ENCODE results near the gene RAB6D. TPM values are rescaled to one million over a fixed set of nuclear protein-coding genes. Genes with fewer than 3 reads are reported as not detected.
"Not testable (repeated sequence)": the region's sequence is repeated elsewhere in the genome, so short reads cannot be mapped to it uniquely, and the experiment has no call there.

RAB6D gene
- total and polyA plus RNA-seq, 9 of the 15 experiments (the other 6 are each of a cell fraction or from before 2014, with no cell fraction given), result 0.01 to 0.04 (median 0.03) TPM; not detected in 5

GRCh38 chr2:131332709-131333108 is 31.3 kb downstream of the RAB6D start:
- DNase-seq (ENCODE audit: extremely low read depth in 1 of 4, low spot score in 3 of 4); H3K4me1 ChIP-seq (replicated peaks in 1 of 2; ENCODE audit: control insufficient read depth in 2 of 2, insufficient read depth in 2 of 2, low read length in 2 of 2); H3K9me3 ChIP-seq (replicated peaks; ENCODE audit: control insufficient read depth, insufficient read depth, low read depth, low read length); H3K4me3 ChIP-seq; intact Hi-C loops (cut with micrococcal nuclease); H3K9me1 ChIP-seq (ENCODE audit: control insufficient read depth, insufficient read depth, low read length); FAIRE-seq; H3K9ac ChIP-seq (ENCODE audit: insufficient read depth in 1 of 2, low read depth in 2 of 2, low read length in 2 of 2); H2AFZ ChIP-seq (ENCODE audit: low read depth, low read length); BruUV-seq (replicated peaks); H3K27ac ChIP-seq (ENCODE audit: extremely low read depth, low read depth, low read length); POLR2A ChIA-PET; H4K20me1 ChIP-seq (replicated peaks; ENCODE audit: control insufficient read depth, insufficient read depth, low read length); in situ Hi-C loops (cut with MboI); H3K27me3 ChIP-seq (ENCODE audit: control insufficient read depth in 2 of 2, insufficient read depth in 2 of 2, low read length in 2 of 2); H3K4me2 ChIP-seq (ENCODE audit: insufficient read depth, low read length); H3K36me3 ChIP-seq (ENCODE audit: control insufficient read depth, insufficient read depth, low read length); ATAC-seq; H3K79me2 ChIP-seq (ENCODE audit: control insufficient read depth, insufficient read depth, low read length); CTCF ChIA-PET (ENCODE audit: low intra/inter-chr PET ratio); TF ChIP-seq TOE1 (CRISPR knock-in tag; IDR thresholded peaks at IDR 0.05; ENCODE audit: borderline replicate concordance, low read depth): not testable (repeated sequence)
- WGBS (ENCODE audit: insufficient coverage, low coverage, missing lambda C conversion rate), result 6% methylated on average over 3 of the region's 3 CpGs
- TF ChIP-seq TOE1 (IDR thresholded peaks at IDR 0.05; ENCODE audit: borderline replicate concordance), result peak; percentile 39; the same call in 1 of the 2 replicates
- TF ChIP-seq RAD51 (IDR thresholded peaks at IDR 0.05; ENCODE audit: borderline replicate concordance, low read depth), result peak; percentile 90
- TF ChIP-seq, protein P1, sequence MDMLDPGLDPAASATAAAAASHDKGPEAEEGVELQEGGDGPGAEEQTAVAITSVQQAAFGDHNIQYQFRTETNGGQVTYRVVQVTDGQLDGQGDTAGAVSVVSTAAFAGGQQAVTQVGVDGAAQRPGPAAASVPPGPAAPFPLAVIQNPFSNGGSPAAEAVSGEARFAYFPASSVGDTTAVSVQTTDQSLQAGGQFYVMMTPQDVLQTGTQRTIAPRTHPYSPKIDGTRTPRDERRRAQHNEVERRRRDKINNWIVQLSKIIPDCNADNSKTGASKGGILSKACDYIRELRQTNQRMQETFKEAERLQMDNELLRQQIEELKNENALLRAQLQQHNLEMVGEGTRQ (CRISPR knock-in tag; IDR thresholded peaks at IDR 0.05), result peak; percentile 61; the same call in 1 of the 2 replicates
- TF ChIP-seq CBFA2T2 (conservative IDR thresholded peaks at IDR 0.05), result peak; percentile 48
- TF ChIP-seq, protein P2, sequence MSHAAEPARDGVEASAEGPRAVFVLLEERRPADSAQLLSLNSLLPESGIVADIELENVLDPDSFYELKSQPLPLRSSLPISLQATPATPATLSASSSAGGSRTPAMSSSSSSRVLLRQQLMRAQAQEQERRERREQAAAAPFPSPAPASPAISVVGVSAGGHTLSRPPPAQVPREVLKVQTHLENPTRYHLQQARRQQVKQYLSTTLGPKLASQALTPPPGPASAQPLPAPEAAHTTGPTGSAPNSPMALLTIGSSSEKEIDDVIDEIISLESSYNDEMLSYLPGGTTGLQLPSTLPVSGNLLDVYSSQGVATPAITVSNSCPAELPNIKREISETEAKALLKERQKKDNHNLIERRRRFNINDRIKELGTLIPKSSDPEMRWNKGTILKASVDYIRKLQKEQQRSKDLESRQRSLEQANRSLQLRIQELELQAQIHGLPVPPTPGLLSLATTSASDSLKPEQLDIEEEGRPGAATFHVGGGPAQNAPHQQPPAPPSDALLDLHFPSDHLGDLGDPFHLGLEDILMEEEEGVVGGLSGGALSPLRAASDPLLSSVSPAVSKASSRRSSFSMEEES (CRISPR knock-in tag; IDR thresholded peaks at IDR 0.05), result peak; percentile 92

- FAIRE-seq; in situ Hi-C loops (cut with MboI): not testable (repeated sequence)
Observed at GRCh38 chr2:131331000-131331399, 33.0 kb downstream of the RAB6D start.

More at GRCh38 chr2:131331000-131331399, 33.0 kb downstream of the RAB6D start:
- H3K9me1 ChIP-seq (ENCODE audit: control insufficient read depth, insufficient read depth, low read length); CTCF ChIA-PET (ENCODE audit: low intra/inter-chr PET ratio); H3K9me3 ChIP-seq (replicated peaks; ENCODE audit: control insufficient read depth, insufficient read depth, low read depth, low read length); H3K36me3 ChIP-seq (ENCODE audit: control insufficient read depth, insufficient read depth, low read length); H3K27me3 ChIP-seq (ENCODE audit: control insufficient read depth in 2 of 2, insufficient read depth in 2 of 2, low read length in 2 of 2); H2AFZ ChIP-seq (ENCODE audit: low read depth, low read length); BruUV-seq (replicated peaks); DNase-seq (ENCODE audit: extremely low read depth in 1 of 4, low spot score in 3 of 4); H3K4me1 ChIP-seq (replicated peaks in 1 of 2; ENCODE audit: control insufficient read depth in 2 of 2, insufficient read depth in 2 of 2, low read length in 2 of 2); POLR2A ChIA-PET; H4K20me1 ChIP-seq (replicated peaks; ENCODE audit: control insufficient read depth, insufficient read depth, low read length); H3K79me2 ChIP-seq (ENCODE audit: control insufficient read depth, insufficient read depth, low read length); H3K4me3 ChIP-seq; H3K27ac ChIP-seq (ENCODE audit: extremely low read depth, low read depth, low read length); intact Hi-C loops (cut with micrococcal nuclease); H3K4me2 ChIP-seq (ENCODE audit: insufficient read depth, low read length); H3K9ac ChIP-seq (ENCODE audit: insufficient read depth in 1 of 2, low read depth in 2 of 2, low read length in 2 of 2): not testable (repeated sequence)
- WGBS (ENCODE audit: insufficient coverage, low coverage, missing lambda C conversion rate), result 38% methylated on average over 15 of the region's 43 CpGs
- ATAC-seq, result peak; percentile 64; the same call in 2 of the 3 replicates

Measured in K562 (cell line).